Heart right ventricle (tissue), 16 donors: ENCODE data around the gene TJP1. TPM values are rescaled to one million over a fixed set of nuclear protein-coding genes. Genes with fewer than 3 reads are reported as not detected.

Source experiments
- ATAC-seq, 8 donors: fragments of 200-7000 bp; cut with Tn5 transposase; one replicate each; pipeline ENCODE4 v1.9.1; 2020; ENCODE audit warnings: mild to moderate bottlenecking in 8 of 8, moderate library complexity in 8 of 8, moderate number of reproducible peaks in 1 of 8
- DNase-seq, 2 donors: peaks; one replicate each; pipeline ENCODE4 v3.0.0-alpha.2; 2020
- H3K27ac ChIP-seq, 10 donors: fragments of 200-600 bp; sonication (generic) in 2 of 10; one replicate each; pipeline versions ENCODE4 v1.5.0 to v1.8.0; 2020 to 2022; ENCODE audit warnings: mild to moderate bottlenecking in 3 of 10
- H3K27me3 ChIP-seq, 7 donors: fragments of 200-600 bp; one replicate each; pipeline ENCODE4 v1.8.0; 2021 to 2022; ENCODE audit warnings: mild to moderate bottlenecking in 2 of 7
- H3K36me3 ChIP-seq, 9 donors: fragments of 200-600 bp; sonication (generic) in 1 of 9; one replicate each; pipeline versions ENCODE4 v1.5.0 to v1.8.0; 2020 to 2022; ENCODE audit warnings: mild to moderate bottlenecking in 2 of 9
- H3K4me1 ChIP-seq, 9 donors: fragments of 200-600 bp; sonication (generic) in 1 of 9; one replicate each; pipeline versions ENCODE4 v1.5.0 to v1.8.0; 2020 to 2022; ENCODE audit warnings: mild to moderate bottlenecking in 4 of 9
- H3K4me3 ChIP-seq, 10 donors: fragments of 200-600 bp; sonication (generic) in 2 of 10; one replicate each; pipeline versions ENCODE4 v1.5.0 to v1.8.0; 2020 to 2022; ENCODE audit warnings: mild to moderate bottlenecking in 7 of 10, moderate library complexity in 2 of 10
- H3K9me3 ChIP-seq, 11 donors: fragments of 200-600 bp in 10 of 11; sonication (generic) in 2 of 11; one replicate each; pipeline versions ENCODE4 v1.5.0 to v1.8.0; 2013 to 2022; ENCODE audit warnings: mild to moderate bottlenecking in 2 of 11, control low read depth in 1 of 11, moderate library complexity in 1 of 11
- WGBS, 2 donors: extraction: QIAGEN DNeasy Blood & Tissue Kit; methylation state at CpG; one replicate each; pipeline ENCODE4 v1.1.7; 2013; ENCODE audit warnings: inconsistent platforms in 1 of 2; 5-methylcytosine and 5-hydroxymethylcytosine counted together
- intact Hi-C, 10 donors: fragments of 100-400 bp; cut with DNase I; formaldehyde crosslinking; loops; one replicate each; pipeline versions ENCODE4 v1.11.1 to v1.14.2; 2022
- polyA plus RNA-seq, 2 donors: library from polyadenylated mRNA; stranded (reverse); fragments of 200-250 nt; gene quantifications; one replicate each; pipeline ENCODE4 v1.2.3, GENCODE V29; 2013
- total RNA-seq, 10 donors: library from RNA; stranded (reverse); fragmentation: NEBNext Ultra II Directional in 3 of 10; extraction: Animal tissue kit (Norgen Biotek cat#: 25700) in 3 of 10; gene quantifications; one replicate each; pipeline versions ENCODE4 v1.2.1 to v1.2.4, GENCODE V29; 2021 to 2023
- TF ChIP-seq, protein P1 (sequence below), 9 donors: fragments of 200-600 bp; sonication (generic) in 2 of 9; IDR thresholded peaks; one replicate each; pipeline versions ENCODE4 v1.5.0 to v1.8.0; 2021 to 2022; ENCODE audit warnings: antibody characterized with exemption in 9 of 9, mild to moderate bottlenecking in 5 of 9, moderate library complexity in 1 of 9
- donor health status: Arrhythmogenic right ventricular cardiomyopathy.
- donor health status: ischemic (EF 13 %, LVEDD 7.1; RV severe dilation, severe dysfunction).
- donor health status: healthy with polysubstance abuse.
- donor health status: DM: no; HTN: yes; CAD: no.
- donor health status: DM: no; HTN: no; CAD: no.
- donor health status: ischemic (EF 25% LVEDD 6.9; RV normal size, moderate dysfunction).
- donor health status: ischemic (EF 25% LVEDD 5.7; RV mildly dilated, moderate dysfunction).
- donor health status: healthy.
- donor health status: DM: yes; HTN: yes; CAD: no.
- donor health status: Ischemic cardiomyopathy.
- donor health status: ischemic (EF 35%, LVEDD 5.7; RV mildly dilated, moderate dysfunction).
- donor health status: nonischemic (EF 11% LVEDD 7.7; RV severe dilation, severe dysfunction).
- donor health status: DM: yes; HTN: yes; CAD: no.
- donor health status: PGD.
- donor health status: ischemic (EF 29% LVEDD 5.4; RV normal size, mild dysfunction).
- donor health status: nonischemic (EF 23%, LVEDD 6.1; RV moderate dilation, normal function).

TJP1 gene
- total and polyA plus RNA-seq, 12 donors, result 22.8 to 166 (median 118) TPM

DNA sequence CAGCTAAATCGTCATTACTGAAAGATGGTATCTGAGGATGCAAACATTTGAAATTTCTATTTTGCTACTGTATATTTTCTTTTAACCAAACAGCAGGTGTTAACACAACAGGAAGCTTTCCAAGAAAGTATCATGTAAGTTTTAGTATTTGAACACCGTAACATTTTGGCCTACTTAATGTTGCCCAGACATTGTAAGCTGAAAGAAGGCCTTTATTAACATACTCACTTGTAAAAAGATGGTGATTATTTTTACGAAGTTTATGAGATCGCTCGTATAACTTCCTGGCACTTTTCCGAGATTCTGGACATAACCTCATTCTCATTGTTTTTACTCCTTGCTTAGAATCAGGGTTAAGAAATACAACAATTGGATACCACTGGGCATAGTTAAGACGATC is 95.7 kb downstream of the TJP1 start:
- WGBS, 2 donors, result 94% methylated on average over 7 of the region's 7 CpGs
- H3K9me3 ChIP-seq, result peaks cover 0 to 24% (median 5%) of the 10 kb centered on the region in 11 donors
- no peaks in the 10 kb centered on the region for H3K27me3 ChIP-seq
- DNase-seq, result no peak
- intact Hi-C loops, result no loop called here
- no peak for ATAC-seq
- H3K4me3 ChIP-seq, result no peak overlapping the region
- H3K36me3 ChIP-seq, result peaks cover 5 to 100% (median 72%) of the 10 kb centered on the region in 9 donors
- peaks cover 0 to 18% (median 0%) of the 10 kb centered on the region in 9 donors for H3K4me1 ChIP-seq
- TF ChIP-seq, protein P1, sequence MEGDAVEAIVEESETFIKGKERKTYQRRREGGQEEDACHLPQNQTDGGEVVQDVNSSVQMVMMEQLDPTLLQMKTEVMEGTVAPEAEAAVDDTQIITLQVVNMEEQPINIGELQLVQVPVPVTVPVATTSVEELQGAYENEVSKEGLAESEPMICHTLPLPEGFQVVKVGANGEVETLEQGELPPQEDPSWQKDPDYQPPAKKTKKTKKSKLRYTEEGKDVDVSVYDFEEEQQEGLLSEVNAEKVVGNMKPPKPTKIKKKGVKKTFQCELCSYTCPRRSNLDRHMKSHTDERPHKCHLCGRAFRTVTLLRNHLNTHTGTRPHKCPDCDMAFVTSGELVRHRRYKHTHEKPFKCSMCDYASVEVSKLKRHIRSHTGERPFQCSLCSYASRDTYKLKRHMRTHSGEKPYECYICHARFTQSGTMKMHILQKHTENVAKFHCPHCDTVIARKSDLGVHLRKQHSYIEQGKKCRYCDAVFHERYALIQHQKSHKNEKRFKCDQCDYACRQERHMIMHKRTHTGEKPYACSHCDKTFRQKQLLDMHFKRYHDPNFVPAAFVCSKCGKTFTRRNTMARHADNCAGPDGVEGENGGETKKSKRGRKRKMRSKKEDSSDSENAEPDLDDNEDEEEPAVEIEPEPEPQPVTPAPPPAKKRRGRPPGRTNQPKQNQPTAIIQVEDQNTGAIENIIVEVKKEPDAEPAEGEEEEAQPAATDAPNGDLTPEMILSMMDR (IDR thresholded peaks at IDR 0.05), result no peak
- no peak overlapping the region for H3K27ac ChIP-seq

DNA sequence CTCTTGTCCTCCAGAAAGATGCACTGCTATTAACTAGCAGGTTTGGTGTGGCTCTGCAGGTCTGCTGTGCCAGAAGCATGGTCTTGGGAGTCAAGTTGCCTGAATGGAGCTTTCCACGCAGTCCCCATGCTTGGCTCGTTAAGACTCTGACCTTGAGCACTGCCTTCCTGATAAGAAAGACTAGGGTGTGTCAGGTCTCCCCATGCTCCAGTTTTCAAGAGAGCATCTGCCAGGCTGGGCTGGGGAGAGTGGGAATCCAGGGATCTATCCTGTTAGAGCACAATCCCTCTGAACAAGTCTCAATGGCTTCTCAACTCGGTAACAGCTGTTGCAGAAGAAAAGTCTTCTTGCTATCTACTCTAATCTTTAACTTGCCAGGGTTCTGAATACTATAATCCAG is 98.2 kb downstream of the TJP1 start:
- no peak overlapping the region for H3K4me3 ChIP-seq
- DNase-seq, result no peak
- no peak overlapping the region for H3K27ac ChIP-seq
- 58 to 68% methylated on average over 3 of the region's 3 CpGs for WGBS, 2 donors
- no peaks in the 10 kb centered on the region for H3K27me3 ChIP-seq
- H3K9me3 ChIP-seq, result peaks cover 0 to 24% (median 5%) of the 10 kb centered on the region in 11 donors
- H3K36me3 ChIP-seq, result peaks cover 5 to 100% (median 81%) of the 10 kb centered on the region in 9 donors
- H3K4me1 ChIP-seq, result peaks cover 0 to 18% (median 0%) of the 10 kb centered on the region in 9 donors
- no peak for ATAC-seq
- TF ChIP-seq, protein P1 (IDR thresholded peaks at IDR 0.05), result no peak
- intact Hi-C loops, result no loop called here

DNA sequence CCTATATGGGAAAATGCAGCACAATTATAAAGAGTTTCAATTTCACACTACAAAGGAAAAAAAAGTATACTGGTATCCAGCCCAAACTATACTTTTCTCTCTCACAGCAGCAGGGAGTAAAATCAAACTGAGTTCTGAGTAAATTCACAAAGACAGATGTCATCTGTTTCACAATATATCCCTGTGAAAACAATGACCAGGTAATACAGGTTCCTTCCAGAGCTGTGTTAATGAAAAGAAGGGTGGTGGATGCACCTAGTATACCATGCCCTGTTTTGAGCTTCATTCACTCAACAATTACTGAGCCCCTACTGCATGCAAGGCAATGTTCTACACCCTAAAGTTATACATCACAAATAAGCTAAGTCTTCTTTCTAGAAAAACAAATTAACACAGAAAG is 108.5 kb downstream of the TJP1 start:
- ATAC-seq (no peak), DNase-seq (no peak)
- H3K4me1 ChIP-seq, result peaks cover 0 to 14% (median 3%) of the 10 kb centered on the region in 9 donors
- no peak overlapping the region for H3K4me3 ChIP-seq
- no peaks in the 10 kb centered on the region for H3K27me3 ChIP-seq
- intact Hi-C loops, result loop anchor here in 1 of 10 donors (2.0 kb wide), 1 partner anchor 15 kb away; no protein-coding TSS in a partner anchor
- H3K36me3 ChIP-seq, result peaks cover 0 to 100% (median 74%) of the 10 kb centered on the region in 9 donors
- TF ChIP-seq, protein P1 (IDR thresholded peaks at IDR 0.05), result no peak
- no peaks in the 10 kb centered on the region for H3K9me3 ChIP-seq
- no peak overlapping the region for H3K27ac ChIP-seq

DNA sequence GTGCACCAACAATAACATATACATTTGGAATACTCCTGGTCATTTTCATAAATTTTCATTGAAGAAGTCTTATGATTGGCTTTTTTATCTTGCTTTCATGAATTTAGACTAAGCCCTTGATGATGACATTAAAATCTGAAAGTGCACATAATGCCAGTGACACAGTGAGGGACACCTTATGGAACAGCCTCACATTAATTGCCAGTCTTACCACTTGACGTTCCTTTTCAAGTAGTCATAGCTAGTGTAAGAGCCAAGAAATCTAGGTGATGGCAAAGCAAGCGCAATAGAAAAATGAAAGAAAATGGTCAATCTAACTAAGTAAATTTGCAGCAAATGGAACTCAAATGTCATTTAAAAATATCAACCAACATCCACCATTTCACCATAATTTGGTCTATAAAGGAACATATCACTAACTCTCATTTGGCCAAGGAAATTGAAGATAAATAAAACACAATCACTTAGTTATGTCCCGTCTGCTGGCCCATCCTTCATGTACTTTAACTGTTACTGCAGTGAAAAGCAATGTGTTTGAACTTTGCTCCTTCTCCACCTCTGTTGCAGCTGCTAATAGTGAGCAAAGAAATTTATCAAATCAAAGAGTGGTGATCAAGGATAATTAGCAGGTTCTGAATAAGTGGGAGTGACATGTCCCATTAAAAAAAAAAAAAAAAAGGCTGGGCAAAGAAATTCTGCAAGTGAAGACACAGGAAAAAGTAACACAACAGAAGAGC is 110.0 kb downstream of the TJP1 start:
- peak overlapping the region in 2 of 10 donors; percentile 9 to 18 for H3K27ac ChIP-seq
- DNase-seq, result no peak
- H3K36me3 ChIP-seq, result peaks cover 0 to 100% (median 73%) of the 10 kb centered on the region in 9 donors
- peaks cover 0 to 14% (median 3%) of the 10 kb centered on the region in 9 donors for H3K4me1 ChIP-seq
- H3K4me3 ChIP-seq, result no peak overlapping the region
- peak in 5 of 8 donors; percentile 56 to 80 (median 72) for ATAC-seq
- 66 to 71% methylated on average over 3 of the region's 3 CpGs for WGBS, 2 donors
- TF ChIP-seq, protein P1 (IDR thresholded peaks at IDR 0.05), result no peak
- intact Hi-C loops, result no loop called here
- no peaks in the 10 kb centered on the region for H3K9me3 ChIP-seq
- no peaks in the 10 kb centered on the region for H3K27me3 ChIP-seq
